ENCODE data around the gene CACNG4.

DNA sequence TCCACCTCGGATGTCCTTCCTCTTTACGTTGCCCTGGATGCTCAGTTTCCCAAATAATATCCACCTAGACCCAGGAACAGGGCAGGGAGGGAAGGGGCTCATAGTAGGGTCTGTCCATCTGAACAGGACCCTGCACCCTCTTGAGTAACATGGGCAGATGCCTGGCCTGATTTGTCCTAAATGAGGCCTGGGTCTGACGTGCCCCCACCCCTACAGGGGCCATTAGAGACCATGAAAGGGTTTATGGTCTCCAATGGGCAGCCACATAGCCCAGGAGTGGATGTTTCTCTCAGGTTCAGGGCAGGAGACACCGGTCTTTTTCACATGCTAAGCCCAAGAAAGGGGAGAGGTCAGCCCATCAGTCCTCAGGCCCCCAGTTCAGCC, 86.6 kb downstream of the CACNG4 start:
- TF ChIP-seq, protein P1, sequence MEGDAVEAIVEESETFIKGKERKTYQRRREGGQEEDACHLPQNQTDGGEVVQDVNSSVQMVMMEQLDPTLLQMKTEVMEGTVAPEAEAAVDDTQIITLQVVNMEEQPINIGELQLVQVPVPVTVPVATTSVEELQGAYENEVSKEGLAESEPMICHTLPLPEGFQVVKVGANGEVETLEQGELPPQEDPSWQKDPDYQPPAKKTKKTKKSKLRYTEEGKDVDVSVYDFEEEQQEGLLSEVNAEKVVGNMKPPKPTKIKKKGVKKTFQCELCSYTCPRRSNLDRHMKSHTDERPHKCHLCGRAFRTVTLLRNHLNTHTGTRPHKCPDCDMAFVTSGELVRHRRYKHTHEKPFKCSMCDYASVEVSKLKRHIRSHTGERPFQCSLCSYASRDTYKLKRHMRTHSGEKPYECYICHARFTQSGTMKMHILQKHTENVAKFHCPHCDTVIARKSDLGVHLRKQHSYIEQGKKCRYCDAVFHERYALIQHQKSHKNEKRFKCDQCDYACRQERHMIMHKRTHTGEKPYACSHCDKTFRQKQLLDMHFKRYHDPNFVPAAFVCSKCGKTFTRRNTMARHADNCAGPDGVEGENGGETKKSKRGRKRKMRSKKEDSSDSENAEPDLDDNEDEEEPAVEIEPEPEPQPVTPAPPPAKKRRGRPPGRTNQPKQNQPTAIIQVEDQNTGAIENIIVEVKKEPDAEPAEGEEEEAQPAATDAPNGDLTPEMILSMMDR (IDR thresholded peaks at IDR 0.05) = no peak
- no peak for TF ChIP-seq POLR2AphosphoS5 (IDR thresholded peaks at IDR 0.05; ENCODE audit: low read depth, low read length)
- TF ChIP-seq REST (IDR thresholded peaks at IDR 0.05; ENCODE audit: insufficient read depth in 1 of 2, low read depth in 2 of 2, low read length in 1 of 2) = no peak

Measured in Panc1 (cell line).